AG08396 (cell line): ENCODE measurements around the gene BBLN.
"Not testable (repeated sequence)": the region's sequence is repeated elsewhere in the genome, so short reads cannot be mapped to it uniquely, and the experiment has no call there.

Experiments used
- DNase-seq: peaks from one replicate; pipeline ENCODE4 v3.0.0; 2012; ENCODE audit warnings: low spot score, mixed read lengths

The BBLN gene

GRCh38 chr9:128163523-128164306 lies 3.6 kb downstream of the BBLN start:
- no peak for DNase-seq

- DNase-seq = no peak
Observed at GRCh38 chr9:128164307-128164885, 4.3 kb downstream of the BBLN start.

- DNase-seq = no peak
Observed at GRCh38 chr9:128166169-128166568, 6.1 kb downstream of the BBLN start.

GRCh38 chr9:128167209-128167608 lies 7.1 kb downstream of the BBLN start:
- no peak for DNase-seq

GRCh38 chr9:128168731-128169308 lies 8.8 kb downstream of the BBLN start:
- DNase-seq = peak; percentile 42

GRCh38 chr9:128169492-128169891 lies 9.4 kb downstream of the BBLN start:
- DNase-seq = no peak

- DNase-seq = no peak
Observed at GRCh38 chr9:128169925-128170324, 9.9 kb downstream of the BBLN start.

- no peak for DNase-seq
Observed at GRCh38 chr9:128174062-128174461, 14.0 kb downstream of the BBLN start.

- DNase-seq = peak; percentile 61
Observed at GRCh38 chr9:128175102-128175563, 15.1 kb downstream of the BBLN start.

GRCh38 chr9:128175726-128176125 lies 15.7 kb downstream of the BBLN start:
- DNase-seq = no peak

- no peak for DNase-seq
Observed at GRCh38 chr9:128178806-128179431, 18.9 kb downstream of the BBLN start.

- no peak for DNase-seq
Observed at GRCh38 chr9:128180001-128180400, 19.9 kb downstream of the BBLN start.

GRCh38 chr9:128180447-128180846 lies 20.4 kb downstream of the BBLN start:
- DNase-seq = no peak

- DNase-seq = not testable (repeated sequence)
Observed at GRCh38 chr9:128181480-128181879, 21.4 kb downstream of the BBLN start.

- DNase-seq = no peak
Observed at GRCh38 chr9:128182893-128183588, 23.0 kb downstream of the BBLN start.

GRCh38 chr9:128185979-128186965 lies 26.2 kb downstream of the BBLN start:
- no peak for DNase-seq

GRCh38 chr9:128187361-128187760 lies 27.3 kb downstream of the BBLN start:
- no peak for DNase-seq

GRCh38 chr9:128188209-128188608 lies 28.1 kb downstream of the BBLN start:
- no peak for DNase-seq

- DNase-seq = no peak
Observed at GRCh38 chr9:128190013-128190412, 29.9 kb downstream of the BBLN start.

- no peak for DNase-seq
Observed at GRCh38 chr9:128190516-128191405, 30.7 kb downstream of the BBLN start.
